GM23338 (cell line): ENCODE data around the gene PIK3C2G.

Source experiments
- CREB1 ChIP-seq: fragments of 250-450 bp; sonication (Bioruptor Pico); IDR thresholded peaks from 2 replicates; pipeline ENCODE4 v1.5.0; 2020; ENCODE audit warnings: low read depth, mild to moderate bottlenecking, moderate library complexity
- CTCF ChIP-seq, 2 experiments: fragments of 200-600 bp in 1 of 2; sonication (generic) in 1 of 2; conservative IDR thresholded peaks; 2 replicates each; pipeline versions ENCODE4 v1.5.1 to v1.6.1; 2016 to 2017; ENCODE audit warnings: antibody characterized with exemption in 2 of 2, low read depth in 2 of 2, mild to moderate bottlenecking in 2 of 2, moderate library complexity in 1 of 2
- ETS1 ChIP-seq: IDR thresholded peaks from 2 replicates; pipeline ENCODE4 v1.6.1; 2016; ENCODE audit warnings: antibody characterized with exemption
- EZH2 ChIP-seq: fragments of 200-600 bp; sonication (generic); IDR thresholded peaks from one replicate; pipeline ENCODE4 v1.8.0; 2017; ENCODE audit warnings: antibody characterized with exemption, mild to moderate bottlenecking, low read depth; ENCODE audit not compliant: unreplicated experiment
- EZH2phosphoT487 ChIP-seq: fragments of 200-600 bp; sonication (generic); IDR thresholded peaks from one replicate; pipeline ENCODE4 v1.8.1; 2018; ENCODE audit warnings: antibody characterized with exemption; ENCODE audit not compliant: unreplicated experiment
- JUNB ChIP-seq: IDR thresholded peaks from one replicate; pipeline ENCODE4 v1.6.1; 2016; ENCODE audit warnings: antibody characterized with exemption; ENCODE audit not compliant: unreplicated experiment
- NANOG ChIP-seq: IDR thresholded peaks from 2 replicates; pipeline ENCODE4 v1.6.1; 2016; ENCODE audit warnings: antibody characterized with exemption, borderline replicate concordance
- POLR2AphosphoS5 ChIP-seq: IDR thresholded peaks from 2 replicates; pipeline ENCODE4 v1.6.1; 2016; ENCODE audit warnings: antibody characterized with exemption, low read depth
- REST ChIP-seq: IDR thresholded peaks from one replicate; pipeline ENCODE4 v1.6.1; 2018; ENCODE audit warnings: antibody characterized with exemption; ENCODE audit not compliant: unreplicated experiment
- STAT1 ChIP-seq: IDR thresholded peaks from one replicate; pipeline ENCODE4 v1.6.1; 2016; ENCODE audit warnings: antibody characterized with exemption; ENCODE audit not compliant: unreplicated experiment
- ZNF331 ChIP-seq: fragments of 250-450 bp; sonication (Bioruptor Pico); IDR thresholded peaks from 2 replicates; pipeline ENCODE4 v1.5.0; 2020; ENCODE audit warnings: low read depth, mild to moderate bottlenecking, moderate library complexity

- no peak for TF ChIP-seq CTCF (conservative IDR thresholded peaks at IDR 0.05; ENCODE audit: low read depth in 2 of 2)
- TF ChIP-seq EZH2: no peak
- TF ChIP-seq POLR2AphosphoS5: no peak
- no peak for TF ChIP-seq EZH2phosphoT487
- TF ChIP-seq CREB1 (CRISPR knock-in tag): no peak
- TF ChIP-seq NANOG: no peak
- TF ChIP-seq REST: no peak
- TF ChIP-seq ETS1: no peak
- TF ChIP-seq JUNB: no peak
- no peak for TF ChIP-seq STAT1
- TF ChIP-seq ZNF331 (CRISPR knock-in tag): no peak
Measured at GRCh38 chr12:18221726-18222125, 39.6 kb upstream of the PIK3C2G start.
